HEK293T (cell line): ENCODE data around the gene RAP1GDS1.

ENCODE experiments used
- BHLHE40 ChIP-seq: fragments of 450-650 bp; IDR thresholded peaks from 2 replicates; pipeline ENCODE4 v1.6.1; 2016; ENCODE audit warnings: mild to moderate bottlenecking, moderate library complexity, borderline replicate concordance
- CTBP1 ChIP-seq: fragments of 450-650 bp; IDR thresholded peaks from 2 replicates; pipeline ENCODE4 v1.6.1; 2016; ENCODE audit warnings: borderline replicate concordance
- ELF4 ChIP-seq: fragments of 450-650 bp; IDR thresholded peaks from 2 replicates; pipeline ENCODE4 v1.6.1; 2017; ENCODE audit warnings: antibody characterized with exemption
- FOXK2 ChIP-seq: fragments of 450-650 bp; IDR thresholded peaks from 2 replicates; pipeline ENCODE4 v1.6.1; 2016; ENCODE audit warnings: mild to moderate bottlenecking
- LEF1 ChIP-seq: fragments of 450-650 bp; IDR thresholded peaks from 2 replicates; pipeline ENCODE4 v1.6.1; 2017; ENCODE audit warnings: mild to moderate bottlenecking, borderline replicate concordance
- NFRKB ChIP-seq: fragments of 450-650 bp; IDR thresholded peaks from 2 replicates; pipeline ENCODE4 v1.6.1; 2016; ENCODE audit warnings: mild to moderate bottlenecking, moderate library complexity
- SP1 ChIP-seq: fragments of 450-650 bp; IDR thresholded peaks from 2 replicates; pipeline ENCODE4 v1.6.1; 2017
- SUZ12 ChIP-seq: fragments of 450-650 bp; IDR thresholded peaks from 2 replicates; pipeline ENCODE4 v1.6.1; 2016; ENCODE audit warnings: mild to moderate bottlenecking
- TARDBP ChIP-seq: fragments of 450-650 bp; IDR thresholded peaks from 2 replicates; pipeline ENCODE4 v1.6.1; 2016
- TF ChIP-seq, protein P1 (sequence below): fragments of 450-650 bp; IDR thresholded peaks from 2 replicates; pipeline ENCODE4 v1.6.1; 2016

- TF ChIP-seq FOXK2 = no peak
- TF ChIP-seq NFRKB = no peak
- TF ChIP-seq ELF4 = no peak
- no peak for TF ChIP-seq SUZ12
- TF ChIP-seq SP1 = no peak
- TF ChIP-seq, protein P1, sequence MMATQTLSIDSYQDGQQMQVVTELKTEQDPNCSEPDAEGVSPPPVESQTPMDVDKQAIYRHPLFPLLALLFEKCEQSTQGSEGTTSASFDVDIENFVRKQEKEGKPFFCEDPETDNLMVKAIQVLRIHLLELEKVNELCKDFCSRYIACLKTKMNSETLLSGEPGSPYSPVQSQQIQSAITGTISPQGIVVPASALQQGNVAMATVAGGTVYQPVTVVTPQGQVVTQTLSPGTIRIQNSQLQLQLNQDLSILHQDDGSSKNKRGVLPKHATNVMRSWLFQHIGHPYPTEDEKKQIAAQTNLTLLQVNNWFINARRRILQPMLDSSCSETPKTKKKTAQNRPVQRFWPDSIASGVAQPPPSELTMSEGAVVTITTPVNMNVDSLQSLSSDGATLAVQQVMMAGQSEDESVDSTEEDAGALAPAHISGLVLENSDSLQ = no peak
- no peak for TF ChIP-seq LEF1
- no peak for TF ChIP-seq BHLHE40
- TF ChIP-seq TARDBP = no peak
- TF ChIP-seq CTBP1 = no peak
These were observed 113.5 kb downstream of the RAP1GDS1 start for GRCh38 chr4:98374643-98375042.
